Measurements from ENCODE around the gene FUT7. TPM values are rescaled to one million over a fixed set of nuclear protein-coding genes. Genes with fewer than 3 reads are reported as not detected.

The FUT7 gene
- polyA plus RNA-seq, 4 donors = 0.09 to 0.90 TPM; not detected in 2

DNA sequence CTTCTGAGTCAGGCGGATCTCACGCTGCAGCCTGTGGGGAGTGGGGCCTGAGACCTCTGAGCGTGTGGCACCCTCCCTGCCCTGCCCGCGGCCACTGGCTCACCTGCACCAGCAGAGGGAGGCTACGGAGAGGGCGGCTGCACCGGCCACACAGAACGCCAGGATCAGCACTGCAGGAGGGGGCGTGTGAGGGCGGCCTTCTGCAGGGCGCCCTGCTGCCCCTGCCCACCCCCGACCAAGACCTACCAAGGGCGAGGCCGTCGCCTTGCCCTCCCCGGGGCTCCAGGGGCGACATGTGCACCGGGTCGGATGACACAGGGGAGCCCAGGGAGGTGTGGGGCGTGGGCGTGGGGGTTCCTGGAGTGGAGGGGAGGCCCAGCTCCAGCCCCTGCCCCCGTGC is 8.7 kb upstream of the FUT7 start:
- 85 to 91% (median 87%) methylated on average over 16 to 23 of the region's 23 CpGs for WGBS, 3 donors
- Histone ChIP-seq H3K4me3 (ENCODE audit: low read depth in 1 of 3, low read length in 3 of 3) (no peak overlapping the region), H3K27me3 (ENCODE audit: control insufficient read depth in 3 of 3, insufficient read depth in 3 of 3, low read length in 3 of 3) (peaks cover 0 to 21% (median 0%) of the 10 kb centered on the region in 3 donors), H3K36me3 (ENCODE audit: control insufficient read depth in 3 of 3, insufficient read depth in 2 of 3, low read depth in 1 of 3, low read length in 3 of 3) (peaks cover 0 to 22% (median 0%) of the 10 kb centered on the region in 3 donors), H3K9me3 (ENCODE audit: control insufficient read depth in 2 of 2, insufficient read depth in 1 of 2, low read depth in 1 of 2, low read length in 1 of 2) (no peaks in the 10 kb centered on the region), H3K4me1 (ENCODE audit: control insufficient read depth in 3 of 3, insufficient read depth in 2 of 3, low read depth in 1 of 3, low read length in 2 of 3) (peaks cover 0 to 21% (median 0%) of the 10 kb centered on the region in 3 donors), H3K27ac (ENCODE audit: low read depth in 1 of 3, low read length in 2 of 3) (no peak overlapping the region)
- no peak for DNase-seq
- no peak for FAIRE-seq

DNA sequence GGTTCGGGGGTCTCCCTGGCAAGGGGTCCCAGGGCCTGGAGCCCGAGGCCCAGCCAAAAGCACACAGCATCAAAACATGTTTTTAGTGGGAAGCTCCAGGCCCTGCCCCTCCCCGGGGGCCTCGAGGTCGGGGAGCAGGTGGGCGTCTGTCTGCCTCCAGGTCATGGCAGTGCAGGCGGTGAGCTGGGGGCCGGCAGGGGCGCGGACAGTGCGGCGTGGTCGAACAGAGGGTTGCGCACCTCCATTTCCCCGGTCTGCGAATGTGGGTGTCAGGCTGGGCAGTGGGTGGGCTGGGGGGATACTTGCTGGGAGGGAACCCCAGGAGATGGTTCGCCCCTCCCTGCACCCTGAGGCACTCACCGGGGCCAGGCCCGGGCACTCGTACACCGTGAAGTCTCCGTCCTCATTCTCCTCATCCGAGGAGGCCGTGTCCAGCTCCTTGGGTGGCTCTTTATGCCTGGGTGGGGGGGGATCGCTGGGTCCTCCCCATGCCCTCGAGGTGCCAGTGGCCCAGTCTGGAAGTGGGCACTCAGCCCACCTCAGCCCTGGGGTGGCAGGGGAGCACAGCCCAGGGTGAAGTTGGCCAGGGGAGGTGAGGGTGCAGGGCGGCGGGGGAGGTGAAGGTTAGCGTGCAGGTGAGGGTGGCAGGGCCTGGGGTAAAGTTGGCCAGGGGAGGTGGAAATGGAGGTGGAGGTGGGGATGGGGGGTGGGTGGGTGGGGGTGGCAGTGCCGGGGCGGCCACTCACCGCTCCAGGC is 7.9 kb upstream of the FUT7 start:
- FAIRE-seq = no peak
- no peak overlapping the region for H3K4me3 ChIP-seq (ENCODE audit: low read depth in 1 of 3, low read length in 3 of 3)
- peaks cover 0 to 20% (median 0%) of the 10 kb centered on the region in 3 donors for H3K4me1 ChIP-seq (ENCODE audit: control insufficient read depth in 3 of 3, insufficient read depth in 2 of 3, low read depth in 1 of 3, low read length in 2 of 3)
- DNase-seq = no peak
- H3K27me3 ChIP-seq (ENCODE audit: control insufficient read depth in 3 of 3, insufficient read depth in 3 of 3, low read length in 3 of 3) = peaks cover 0 to 13% (median 0%) of the 10 kb centered on the region in 3 donors
- WGBS, 3 donors = 86 to 90% (median 88%) methylated on average over 27 to 32 of the region's 32 CpGs
- peaks cover 0 to 22% (median 0%) of the 10 kb centered on the region in 3 donors for H3K36me3 ChIP-seq (ENCODE audit: control insufficient read depth in 3 of 3, insufficient read depth in 2 of 3, low read depth in 1 of 3, low read length in 3 of 3)
- H3K9me3 ChIP-seq (ENCODE audit: control insufficient read depth in 2 of 2, insufficient read depth in 1 of 2, low read depth in 1 of 2, low read length in 1 of 2) = no peaks in the 10 kb centered on the region
- no peak overlapping the region for H3K27ac ChIP-seq (ENCODE audit: low read depth in 1 of 3, low read length in 2 of 3)

DNA sequence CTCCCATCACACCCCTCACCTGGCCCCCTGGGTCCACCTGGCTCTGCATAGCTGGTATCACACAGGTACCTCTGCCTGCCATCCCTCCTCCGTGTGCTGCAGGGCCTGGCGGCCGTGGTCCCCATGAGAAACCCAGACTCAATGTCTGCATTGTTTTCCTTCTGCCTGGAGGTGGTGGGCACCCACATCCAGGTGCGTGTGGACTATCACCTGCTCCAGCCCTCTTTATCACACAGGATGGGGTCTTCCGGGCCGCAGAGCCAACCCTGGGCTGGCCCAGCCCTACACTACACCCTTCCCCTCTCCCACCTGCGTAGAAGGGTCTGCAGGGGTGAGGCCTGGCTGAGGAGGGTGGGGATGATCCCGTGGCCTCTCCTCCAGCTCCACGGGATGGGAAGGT is 7.0 kb upstream of the FUT7 start:
- Histone ChIP-seq H3K9me3 (ENCODE audit: control insufficient read depth in 2 of 2, insufficient read depth in 1 of 2, low read depth in 1 of 2, low read length in 1 of 2) (no peaks in the 10 kb centered on the region), H3K4me1 (ENCODE audit: control insufficient read depth in 3 of 3, insufficient read depth in 2 of 3, low read depth in 1 of 3, low read length in 2 of 3) (peaks cover 0 to 17% (median 0%) of the 10 kb centered on the region in 3 donors), H3K36me3 (ENCODE audit: control insufficient read depth in 3 of 3, insufficient read depth in 2 of 3, low read depth in 1 of 3, low read length in 3 of 3) (peaks cover 0 to 22% (median 0%) of the 10 kb centered on the region in 3 donors), H3K27ac (ENCODE audit: low read depth in 1 of 3, low read length in 2 of 3) (no peak overlapping the region), H3K4me3 (ENCODE audit: low read depth in 1 of 3, low read length in 3 of 3) (no peak overlapping the region), H3K27me3 (ENCODE audit: control insufficient read depth in 3 of 3, insufficient read depth in 3 of 3, low read length in 3 of 3) (peaks cover 0 to 5% (median 0%) of the 10 kb centered on the region in 3 donors)
- 79 to 94% (median 87%) methylated on average over 9 of the region's 9 CpGs for WGBS, 3 donors
- no peak for DNase-seq
- no peak for FAIRE-seq

DNA sequence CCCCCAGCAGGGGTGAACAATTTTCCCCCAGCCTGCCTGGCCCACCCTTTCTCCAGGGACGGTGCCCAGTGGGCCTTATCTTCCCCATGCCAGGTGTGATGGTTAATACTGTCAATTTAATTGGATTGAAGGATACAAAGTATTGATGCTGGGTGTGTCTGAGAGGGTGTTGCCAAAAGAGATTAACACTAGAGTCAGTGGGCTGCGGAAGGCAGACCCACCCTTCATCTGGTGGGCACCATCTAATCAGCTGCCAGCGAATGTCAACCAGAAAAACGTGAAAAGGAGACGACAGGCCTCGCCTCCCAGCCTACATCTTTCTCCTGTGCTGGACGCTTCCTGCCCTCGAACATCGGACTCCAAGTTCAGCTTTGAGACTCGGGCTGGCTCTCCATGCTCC is 5.6 kb upstream of the FUT7 start:
- no peak for DNase-seq
- H3K4me1 ChIP-seq (ENCODE audit: control insufficient read depth in 3 of 3, insufficient read depth in 2 of 3, low read depth in 1 of 3, low read length in 2 of 3) = peaks cover 0 to 14% (median 0%) of the 10 kb centered on the region in 3 donors
- H3K4me3 ChIP-seq (ENCODE audit: low read depth in 1 of 3, low read length in 3 of 3) = no peak overlapping the region
- WGBS, 3 donors = 69 to 80% (median 79%) methylated on average over 10 of the region's 10 CpGs
- peaks cover 0 to 22% (median 0%) of the 10 kb centered on the region in 3 donors for H3K36me3 ChIP-seq (ENCODE audit: control insufficient read depth in 3 of 3, insufficient read depth in 2 of 3, low read depth in 1 of 3, low read length in 3 of 3)
- FAIRE-seq = no peak
- no peak overlapping the region for H3K27ac ChIP-seq (ENCODE audit: low read depth in 1 of 3, low read length in 2 of 3)
- no peaks in the 10 kb centered on the region for H3K9me3 ChIP-seq (ENCODE audit: control insufficient read depth in 2 of 2, insufficient read depth in 1 of 2, low read depth in 1 of 2, low read length in 1 of 2)
- no peaks in the 10 kb centered on the region for H3K27me3 ChIP-seq (ENCODE audit: control insufficient read depth in 3 of 3, insufficient read depth in 3 of 3, low read length in 3 of 3)

DNA sequence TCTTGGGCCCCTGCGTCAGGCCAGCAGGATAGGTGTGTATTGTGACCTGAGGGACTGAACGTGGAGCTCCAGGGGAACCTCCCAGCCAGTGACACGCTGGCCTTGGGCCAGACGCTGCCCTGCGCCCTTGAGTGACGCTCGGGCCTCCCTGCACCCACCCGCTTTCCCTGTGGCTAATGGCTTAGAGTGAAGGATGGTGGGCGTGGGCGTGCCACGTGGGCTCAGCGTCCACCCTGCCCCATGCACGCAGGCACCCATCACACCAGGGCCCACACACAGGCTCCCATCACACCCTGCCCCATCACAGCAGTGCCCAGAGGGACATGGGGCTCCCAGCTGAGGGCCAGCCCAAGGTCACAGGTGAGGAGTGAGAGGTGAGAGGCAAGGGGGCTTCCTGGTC is 5.1 kb upstream of the FUT7 start:
- no peak overlapping the region for H3K4me3 ChIP-seq (ENCODE audit: low read depth in 1 of 3, low read length in 3 of 3)
- WGBS, 3 donors = 37 to 72% (median 56%) methylated on average over 13 of the region's 13 CpGs
- FAIRE-seq (no peak), DNase-seq (no peak)
- no peaks in the 10 kb centered on the region for H3K9me3 ChIP-seq (ENCODE audit: control insufficient read depth in 2 of 2, insufficient read depth in 1 of 2, low read depth in 1 of 2, low read length in 1 of 2)
- peaks cover 0 to 22% (median 0%) of the 10 kb centered on the region in 3 donors for H3K36me3 ChIP-seq (ENCODE audit: control insufficient read depth in 3 of 3, insufficient read depth in 2 of 3, low read depth in 1 of 3, low read length in 3 of 3)
- H3K27me3 ChIP-seq (ENCODE audit: control insufficient read depth in 3 of 3, insufficient read depth in 3 of 3, low read length in 3 of 3) = no peaks in the 10 kb centered on the region
- peaks cover 0 to 18% (median 0%) of the 10 kb centered on the region in 3 donors for H3K4me1 ChIP-seq (ENCODE audit: control insufficient read depth in 3 of 3, insufficient read depth in 2 of 3, low read depth in 1 of 3, low read length in 2 of 3)
- H3K27ac ChIP-seq (ENCODE audit: low read depth in 1 of 3, low read length in 2 of 3) = no peak overlapping the region

DNA sequence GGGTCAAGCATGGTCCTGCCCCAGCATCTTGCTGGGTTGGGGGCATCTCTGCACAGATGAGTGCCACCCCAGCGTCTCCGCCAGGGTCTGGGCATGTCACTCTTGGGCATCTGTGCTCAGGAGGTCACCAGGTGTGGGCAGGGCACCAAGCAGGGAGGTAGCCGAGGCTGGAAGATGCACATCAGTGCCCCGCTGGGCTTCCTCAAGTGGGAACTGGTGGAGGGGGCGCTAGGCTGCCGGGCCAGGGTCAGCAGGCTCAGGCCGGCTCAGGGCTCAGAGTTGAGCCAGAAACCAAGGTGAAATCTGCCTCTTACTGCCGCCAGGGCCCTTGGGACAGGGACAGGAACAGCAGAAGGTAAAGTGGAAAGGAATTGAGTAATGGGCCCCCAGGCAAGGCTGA is 4.0 kb upstream of the FUT7 start:
- H3K27ac ChIP-seq (ENCODE audit: low read depth in 1 of 3, low read length in 2 of 3) = no peak overlapping the region
- H3K4me1 ChIP-seq (ENCODE audit: control insufficient read depth in 3 of 3, insufficient read depth in 2 of 3, low read depth in 1 of 3, low read length in 2 of 3) = peaks cover 0 to 29% (median 0%) of the 10 kb centered on the region in 3 donors
- FAIRE-seq = no peak
- peaks cover 0 to 22% (median 0%) of the 10 kb centered on the region in 3 donors for H3K36me3 ChIP-seq (ENCODE audit: control insufficient read depth in 3 of 3, insufficient read depth in 2 of 3, low read depth in 1 of 3, low read length in 3 of 3)
- H3K4me3 ChIP-seq (ENCODE audit: low read depth in 1 of 3, low read length in 3 of 3) = no peak overlapping the region
- no peak for DNase-seq
- WGBS, 3 donors = 78 to 82% (median 78%) methylated on average over 8 of the region's 8 CpGs
- H3K9me3 ChIP-seq (ENCODE audit: control insufficient read depth in 2 of 2, insufficient read depth in 1 of 2, low read depth in 1 of 2, low read length in 1 of 2) = no peaks in the 10 kb centered on the region
- H3K27me3 ChIP-seq (ENCODE audit: control insufficient read depth in 3 of 3, insufficient read depth in 3 of 3, low read length in 3 of 3) = no peaks in the 10 kb centered on the region

DNA sequence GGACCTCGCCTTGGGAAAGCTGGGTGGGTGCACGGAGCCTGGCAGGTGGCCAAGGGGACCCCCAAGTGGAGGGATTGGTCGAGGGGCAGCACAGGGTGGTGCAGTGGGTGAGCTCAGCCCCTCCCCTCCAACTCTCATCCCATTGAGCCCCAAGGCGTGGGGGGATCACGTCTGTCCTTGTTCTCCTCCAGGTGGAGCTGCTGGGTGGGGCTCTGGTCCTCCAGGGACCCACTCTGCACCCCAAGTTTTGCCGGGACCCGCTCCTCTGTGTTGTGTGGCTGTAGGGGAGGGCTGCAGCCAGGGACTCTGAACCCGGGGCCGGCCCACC is 3.6 kb upstream of the FUT7 start:
- Histone ChIP-seq H3K4me1 (ENCODE audit: control insufficient read depth in 3 of 3, insufficient read depth in 2 of 3, low read depth in 1 of 3, low read length in 2 of 3) (peaks cover 0 to 34% (median 0%) of the 10 kb centered on the region in 3 donors), H3K27ac (ENCODE audit: low read depth in 1 of 3, low read length in 2 of 3) (no peak overlapping the region), H3K9me3 (ENCODE audit: control insufficient read depth in 2 of 2, insufficient read depth in 1 of 2, low read depth in 1 of 2, low read length in 1 of 2) (no peaks in the 10 kb centered on the region), H3K27me3 (ENCODE audit: control insufficient read depth in 3 of 3, insufficient read depth in 3 of 3, low read length in 3 of 3) (no peaks in the 10 kb centered on the region), H3K36me3 (ENCODE audit: control insufficient read depth in 3 of 3, insufficient read depth in 2 of 3, low read depth in 1 of 3, low read length in 3 of 3) (peaks cover 0 to 18% (median 0%) of the 10 kb centered on the region in 3 donors), H3K4me3 (ENCODE audit: low read depth in 1 of 3, low read length in 3 of 3) (no peak overlapping the region)
- no peak for FAIRE-seq
- WGBS, 3 donors = 28 to 31% (median 30%) methylated on average over 9 of the region's 9 CpGs
- DNase-seq = no peak

DNA sequence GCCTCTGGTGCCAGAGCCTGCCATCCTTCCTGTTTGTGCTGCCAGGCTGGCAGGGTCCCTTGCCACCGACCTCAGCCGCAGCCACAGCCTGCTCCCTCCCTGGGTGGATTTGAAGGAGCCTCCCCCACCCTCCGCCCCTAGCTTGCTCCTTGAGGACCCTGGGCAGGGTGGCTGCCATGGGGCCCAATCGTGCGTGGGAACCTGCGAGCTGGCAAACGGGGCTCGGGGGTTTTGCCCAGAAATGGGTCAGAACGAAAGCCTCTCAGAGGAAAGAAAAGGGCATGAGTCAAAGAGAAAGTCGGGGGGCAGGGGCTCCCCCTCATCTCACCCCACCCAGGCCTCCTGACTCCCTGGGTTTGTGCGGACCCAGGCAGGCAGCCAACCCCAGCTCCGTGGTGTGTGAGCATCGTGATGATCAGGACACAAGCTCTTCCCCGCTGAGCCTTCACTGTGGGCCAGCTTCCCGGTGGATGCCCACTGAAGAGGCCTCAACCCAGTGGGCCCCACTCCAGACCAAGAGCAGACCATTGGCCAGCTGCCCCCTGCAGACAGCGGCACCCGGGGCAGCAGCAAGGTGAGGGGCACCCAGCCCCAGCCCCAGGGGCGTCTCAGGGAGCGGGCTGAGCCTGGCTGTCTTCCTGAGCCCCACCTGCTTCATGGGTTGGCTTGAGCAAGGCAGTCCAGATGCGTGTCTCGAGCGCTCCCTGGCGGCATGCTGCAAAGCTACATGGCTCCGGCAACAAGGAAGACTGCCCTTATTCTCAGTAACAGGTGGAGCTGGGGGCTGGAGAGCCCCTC is 3.0 kb upstream of the FUT7 start:
- DNase-seq = peak; percentile 81 to 91
- Histone ChIP-seq H3K4me3 (ENCODE audit: low read depth in 1 of 3, low read length in 3 of 3) (no peak overlapping the region), H3K27me3 (ENCODE audit: control insufficient read depth in 3 of 3, insufficient read depth in 3 of 3, low read length in 3 of 3) (no peaks in the 10 kb centered on the region), H3K36me3 (ENCODE audit: control insufficient read depth in 3 of 3, insufficient read depth in 2 of 3, low read depth in 1 of 3, low read length in 3 of 3) (peaks cover 0 to 15% (median 0%) of the 10 kb centered on the region in 3 donors), H3K9me3 (ENCODE audit: control insufficient read depth in 2 of 2, insufficient read depth in 1 of 2, low read depth in 1 of 2, low read length in 1 of 2) (no peaks in the 10 kb centered on the region), H3K4me1 (ENCODE audit: control insufficient read depth in 3 of 3, insufficient read depth in 2 of 3, low read depth in 1 of 3, low read length in 2 of 3) (peaks cover 0 to 39% (median 0%) of the 10 kb centered on the region in 3 donors), H3K27ac (ENCODE audit: low read depth in 1 of 3, low read length in 2 of 3) (no peak overlapping the region)
- 6 to 18% (median 8%) methylated on average over 22 to 24 of the region's 24 CpGs for WGBS, 3 donors
- FAIRE-seq = no peak
